Thyroid gland (tissue), 4 donors: ENCODE measurements around the gene CNOT10.

Experiments
- CTCF ChIP-seq, 6 experiments: fragments of 200-600 bp in 3 of 6; fragments of 450-650 bp in 3 of 6; sonication (generic) in 3 of 6; IDR thresholded peaks; one replicate each; pipeline ENCODE4 v1.5.1; 2016 to 2019; ENCODE audit warnings: antibody characterized with exemption in 6 of 6, mild to moderate bottlenecking in 2 of 6, inconsistent platforms in 1 of 6, moderate library complexity in 1 of 6
- POLR2A ChIP-seq, 2 donors: fragments of 450-650 bp; IDR thresholded peaks; one replicate each; pipeline ENCODE4 v1.6.1; 2017; ENCODE audit warnings: antibody characterized with exemption in 2 of 2, mild to moderate bottlenecking in 2 of 2, moderate library complexity in 1 of 2

GRCh38 chr3:32814361-32814760, 129.4 kb downstream of the CNOT10 start:
- no peak for TF ChIP-seq CTCF (IDR thresholded peaks at IDR 0.05)
- TF ChIP-seq POLR2A (IDR thresholded peaks at IDR 0.05), result no peak
